Activated CD8-positive, alpha-beta memory T cell treated with anti-CD3 and anti-CD28 coated beads, Interleukin-2, amount 50 U/mL, for 4 hours (primary cell): ENCODE measurements around the gene FBXL3.
"Not testable (repeated sequence)": the region's sequence is repeated elsewhere in the genome, so short reads cannot be mapped to it uniquely, and the experiment has no call there.

Experiments
- DNase-seq: peaks from one replicate; pipeline ENCODE4 v3.0.0-alpha.2; 2020

FBXL3 gene

DNA sequence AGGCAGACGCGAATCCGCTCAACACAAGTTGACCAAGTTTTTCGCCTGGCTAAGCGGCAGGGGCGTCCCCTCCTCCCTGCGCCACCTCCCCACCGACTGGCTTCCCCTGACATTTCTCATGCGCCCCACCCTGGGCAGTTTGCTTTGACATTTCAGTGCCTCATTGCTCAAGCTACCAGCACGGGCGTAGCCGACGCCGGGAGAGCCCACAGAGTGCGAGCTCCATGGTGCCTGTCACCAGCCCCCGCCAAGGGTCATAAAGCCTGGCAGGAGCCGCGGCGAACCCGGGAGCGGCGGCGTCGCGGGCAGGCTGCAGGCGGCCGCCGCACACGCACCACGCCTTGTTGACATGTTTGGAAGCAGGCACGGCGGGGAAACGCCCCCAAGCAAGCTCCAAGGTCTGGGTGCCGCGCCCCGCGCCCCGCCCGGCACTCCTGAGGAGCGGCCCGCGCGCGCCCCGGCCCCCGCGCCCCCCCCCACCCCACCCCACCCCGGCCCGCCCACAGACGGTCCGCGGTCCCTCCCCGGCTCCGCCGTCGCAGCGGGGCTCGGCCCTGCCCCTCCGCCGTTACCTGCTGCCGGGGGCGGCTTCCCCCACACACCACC lies 601 bp downstream of the FBXL3 start:
- DNase-seq = peak; percentile 74

DNA sequence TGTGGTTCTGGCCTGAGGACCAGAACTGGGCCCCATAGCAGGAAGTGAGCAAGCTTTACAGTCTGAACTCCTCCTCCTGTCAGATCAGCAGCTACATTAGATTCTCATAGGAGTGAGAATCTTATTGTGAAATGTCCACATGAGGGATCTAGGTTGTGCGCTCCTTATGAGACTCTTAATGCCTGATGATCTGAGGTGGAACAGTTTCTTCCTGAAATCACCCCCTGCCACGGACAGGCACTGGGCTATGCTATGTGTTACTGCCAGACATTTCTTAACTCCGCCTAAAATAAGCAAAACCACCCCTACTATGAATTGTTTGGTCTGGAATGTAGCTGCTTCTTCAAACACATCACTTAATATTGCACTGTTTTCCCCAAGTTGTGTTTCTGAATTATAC lies 4.6 kb downstream of the FBXL3 start:
- no peak for DNase-seq

DNA sequence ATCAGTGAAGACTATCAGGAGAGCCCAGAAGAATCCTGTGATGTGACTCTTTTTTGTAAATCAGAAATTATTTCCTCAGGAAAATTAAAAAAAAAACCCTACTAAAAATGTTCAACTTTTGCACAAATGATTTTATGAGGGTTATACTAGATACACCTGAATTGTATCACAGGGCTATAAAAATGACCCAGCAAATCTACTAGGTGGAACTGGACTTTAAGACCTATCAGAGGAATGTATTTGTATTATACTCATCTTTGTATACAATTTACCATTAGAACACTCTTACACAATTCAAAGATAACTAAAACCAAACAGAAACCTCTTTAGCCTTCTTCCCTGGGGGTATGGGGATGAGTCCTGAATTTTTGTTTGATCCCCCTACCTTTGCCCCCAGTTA lies 7.2 kb downstream of the FBXL3 start:
- no peak for DNase-seq

DNA sequence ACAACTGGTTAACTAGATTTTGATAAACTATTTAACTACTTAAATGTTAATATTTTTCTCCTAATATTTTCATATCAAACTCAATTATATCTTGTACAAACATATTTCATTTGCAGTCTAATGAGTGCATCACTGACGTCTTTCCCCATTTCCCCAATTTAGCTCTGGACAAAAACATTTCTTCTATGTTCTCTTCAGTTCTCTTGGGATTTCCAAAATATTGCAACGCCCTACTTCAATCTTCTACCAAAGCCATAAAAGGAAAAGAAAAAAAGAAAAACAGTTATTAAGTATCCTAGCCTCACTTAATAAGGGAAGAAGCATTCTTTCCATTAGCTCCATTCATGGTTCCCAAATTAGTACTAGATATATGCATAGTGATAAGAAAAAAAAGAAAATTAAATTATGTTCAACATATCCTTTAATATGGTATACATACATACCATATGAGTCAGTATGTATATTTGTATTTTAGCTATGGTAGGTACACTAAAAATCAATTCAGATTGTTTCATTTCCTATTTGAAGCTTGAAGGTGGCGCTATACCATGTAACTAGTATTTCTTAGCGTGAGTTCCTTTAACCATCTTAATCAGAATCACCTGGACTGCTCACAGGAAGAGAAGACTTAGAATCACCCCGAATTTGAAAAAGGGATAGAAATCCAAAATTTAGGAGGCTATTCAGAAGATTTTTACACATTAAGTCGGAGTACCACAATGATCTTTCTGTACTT lies 9.9 kb downstream of the FBXL3 start:
- no peak for DNase-seq

DNA sequence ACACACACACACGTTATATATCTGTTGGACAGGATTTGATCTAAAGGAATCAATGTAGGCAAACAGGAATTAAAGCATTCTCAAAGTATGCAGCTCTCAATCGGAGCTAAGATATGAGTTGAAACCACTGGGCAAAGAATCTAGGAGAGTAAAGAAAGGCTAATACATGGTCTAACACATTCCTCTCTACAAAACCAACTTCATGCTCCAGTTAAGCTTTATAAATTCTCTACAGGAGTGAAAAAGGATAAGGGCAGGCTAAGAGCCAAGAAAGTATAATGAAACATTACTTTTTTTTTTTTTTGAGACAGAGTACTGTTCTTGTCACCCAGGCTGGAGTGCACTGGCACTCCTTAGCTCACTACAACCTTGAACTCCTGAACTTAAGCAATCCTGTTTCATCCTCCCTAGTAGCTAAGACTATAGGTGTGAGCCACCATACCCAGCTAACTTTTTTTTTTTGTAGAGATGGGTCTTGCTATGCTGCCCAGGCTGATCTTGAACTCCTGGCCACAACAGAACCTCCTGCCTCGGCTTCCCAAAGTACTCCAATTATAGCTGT lies 10.6 kb downstream of the FBXL3 start:
- DNase-seq = no peak

DNA sequence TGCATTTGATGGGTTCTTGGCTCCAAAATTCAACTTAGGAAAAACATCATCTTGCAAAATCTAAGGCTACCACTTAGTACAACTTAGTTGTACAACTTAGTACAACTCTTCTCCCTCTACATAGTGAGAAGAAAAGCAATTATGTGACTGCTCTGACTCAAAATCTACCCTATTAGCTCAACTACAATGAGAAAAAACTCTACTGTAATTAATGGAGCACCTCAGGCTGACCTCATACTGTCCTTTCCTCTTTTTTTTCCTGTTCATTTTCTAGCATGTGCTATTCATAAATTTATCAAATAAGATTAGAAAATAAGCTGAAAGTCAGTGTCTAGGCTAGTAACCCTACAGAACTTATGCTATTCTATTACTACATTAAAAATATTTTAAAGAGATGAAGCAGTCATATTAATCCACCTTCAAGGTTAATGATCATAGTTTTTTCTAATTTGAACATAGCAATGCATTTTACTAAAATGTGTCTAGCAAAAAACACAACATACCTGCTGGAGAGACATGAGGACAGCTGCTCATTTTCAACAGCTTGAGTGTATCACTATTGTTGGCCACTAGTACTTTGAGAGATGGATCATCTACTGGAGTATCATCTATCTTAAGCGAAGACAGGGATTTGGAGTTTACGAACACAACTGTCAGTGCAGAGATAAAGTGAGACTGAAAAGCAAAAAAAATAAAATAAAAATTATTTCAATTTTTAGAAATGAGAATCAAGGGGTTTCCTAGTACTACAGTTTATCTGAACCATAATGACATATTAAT lies 11.9 kb downstream of the FBXL3 start:
- no peak for DNase-seq

DNA sequence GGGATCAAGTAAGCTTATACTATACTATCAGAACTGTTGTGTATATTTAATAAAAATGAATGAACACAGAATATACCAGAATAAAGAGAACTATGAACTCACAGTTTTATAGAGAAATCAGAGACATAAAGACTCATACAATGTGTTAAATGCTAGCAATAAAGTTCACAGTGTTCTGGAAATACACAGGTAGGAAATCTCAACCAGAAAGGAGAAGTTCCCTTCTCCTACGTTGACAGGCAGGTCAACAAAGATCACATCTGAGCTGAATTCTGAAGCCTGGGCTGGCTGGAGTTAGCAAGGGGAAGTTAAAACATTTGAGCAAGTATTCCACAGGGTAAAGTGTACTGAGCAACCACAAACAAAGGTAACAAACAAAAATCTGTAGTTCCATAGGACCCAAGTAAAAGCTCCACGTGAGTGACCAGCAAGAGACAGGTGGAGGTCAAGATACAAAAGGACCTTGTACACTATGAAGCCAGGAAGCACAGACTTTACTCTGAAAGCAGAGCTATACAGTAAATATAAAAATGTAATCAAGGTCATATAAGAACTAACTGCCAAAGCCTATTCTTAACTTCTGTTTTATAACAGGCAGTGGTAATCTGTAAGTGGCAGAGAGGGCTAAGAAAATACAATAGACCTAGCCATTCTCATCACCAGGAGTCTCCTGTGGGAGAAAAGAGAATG lies 13.0 kb downstream of the FBXL3 start:
- no peak for DNase-seq

DNA sequence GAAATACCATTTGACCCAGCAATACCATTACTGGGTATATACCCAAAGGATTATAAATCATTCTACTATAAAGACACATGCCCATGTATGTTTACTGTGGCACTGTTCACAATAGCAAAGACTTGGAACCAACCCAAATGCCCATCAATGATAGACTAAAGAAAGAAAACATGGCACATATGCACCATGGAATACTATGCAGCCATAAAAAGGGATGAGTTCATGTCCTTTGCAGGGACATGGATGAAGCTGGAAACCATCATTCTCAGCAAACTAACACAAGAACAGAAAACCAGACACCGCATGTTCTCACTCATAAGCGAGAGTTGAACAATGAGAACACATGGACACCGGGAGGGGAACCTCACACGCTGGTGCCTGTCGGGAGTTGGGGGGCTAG lies 17.2 kb downstream of the FBXL3 start:
- DNase-seq = not testable (repeated sequence)

DNA sequence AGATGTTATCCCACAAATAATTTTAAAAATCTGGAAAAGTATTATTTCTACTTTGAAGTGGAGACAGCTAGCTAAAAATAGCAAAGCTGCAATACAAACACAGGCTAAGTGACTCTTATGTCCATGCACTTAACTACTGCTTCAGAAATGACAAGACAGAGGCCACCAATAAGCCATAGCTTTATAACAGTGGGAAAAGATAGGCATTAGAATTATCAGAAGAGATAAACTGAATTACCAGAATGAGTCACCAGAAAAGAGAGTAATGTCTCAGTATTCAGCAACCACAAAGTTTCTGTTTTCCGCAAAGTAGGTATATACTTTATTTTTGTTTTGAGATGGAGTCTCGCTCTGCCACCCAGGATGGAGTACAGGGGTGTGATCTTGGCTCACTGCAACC lies 17.9 kb downstream of the FBXL3 start:
- DNase-seq = no peak

DNA sequence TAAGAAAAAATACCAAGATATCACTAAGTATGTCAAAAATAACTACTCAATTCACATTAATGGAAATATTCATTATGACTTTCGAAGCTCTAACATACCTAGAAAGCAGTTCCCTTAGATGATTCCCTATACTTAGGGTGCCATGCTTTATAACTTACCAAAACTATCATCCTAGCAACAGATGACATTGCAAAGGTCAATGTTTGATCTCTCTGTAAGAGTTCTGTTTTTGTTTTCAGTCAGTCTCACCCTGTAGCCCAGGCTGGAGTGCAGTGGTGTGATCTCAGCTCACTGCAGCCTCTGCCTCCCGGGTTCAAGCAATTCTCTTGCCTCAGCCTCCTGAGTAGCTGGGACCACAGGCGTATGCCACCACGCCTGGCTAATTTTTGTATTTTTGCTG lies 18.6 kb downstream of the FBXL3 start:
- not testable (repeated sequence) for DNase-seq

DNA sequence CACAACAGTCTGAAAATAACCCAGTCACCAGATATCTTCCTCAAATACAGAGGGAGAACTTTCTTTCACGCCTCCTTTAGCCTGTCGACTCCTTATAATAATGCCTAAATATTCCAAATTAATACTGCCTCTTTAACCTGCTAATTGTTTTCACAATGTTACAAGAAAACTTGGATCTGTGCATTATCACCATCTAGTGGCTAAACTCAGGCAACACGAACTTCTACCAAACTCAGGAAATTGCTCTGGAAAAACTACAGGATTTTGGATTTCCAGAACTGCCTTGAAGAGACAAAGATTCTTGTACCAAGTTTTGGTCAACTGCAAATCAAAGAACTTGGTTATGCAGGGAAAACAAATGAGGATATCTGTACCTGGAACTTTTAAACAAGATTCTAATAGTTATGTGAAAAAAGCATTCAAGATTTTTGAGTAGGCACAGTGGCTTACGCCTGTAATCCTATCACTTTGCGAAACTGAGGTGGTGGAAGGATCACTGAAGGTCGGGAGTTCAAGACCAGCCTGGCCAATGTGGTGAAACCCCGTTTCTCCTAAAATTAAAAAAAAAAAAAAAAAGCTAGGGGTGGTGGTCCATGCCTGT lies 24.3 kb downstream of the FBXL3 start:
- no peak for DNase-seq

DNA sequence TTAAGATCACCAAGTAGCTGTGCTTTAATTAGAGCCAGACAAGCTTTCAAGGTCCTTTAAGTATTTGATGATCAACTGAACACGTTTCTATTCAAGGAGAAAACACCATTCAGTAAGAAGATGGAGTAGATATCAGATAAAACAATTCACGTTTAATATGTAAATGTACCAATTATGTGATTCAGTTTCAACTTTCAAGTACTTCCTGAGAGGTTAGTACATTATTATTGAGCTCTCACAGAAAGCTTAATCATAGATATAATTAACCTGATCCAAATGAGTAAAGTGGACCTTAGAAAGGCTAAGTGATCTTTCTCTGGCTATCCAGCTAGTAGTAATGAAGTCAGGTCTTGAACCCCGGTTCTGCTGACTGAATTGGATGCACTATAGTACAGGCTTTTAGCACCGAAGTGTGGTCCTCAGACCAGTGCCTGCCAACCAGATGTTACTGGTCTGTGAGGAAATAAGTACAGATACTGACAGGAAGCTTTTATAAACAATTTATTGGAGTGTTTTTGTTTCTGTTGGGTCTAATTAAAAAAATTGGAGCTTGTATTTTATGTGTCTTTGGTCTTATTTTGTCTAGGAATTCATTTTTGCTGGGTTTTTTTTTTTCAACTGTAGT lies 24.9 kb downstream of the FBXL3 start:
- no peak for DNase-seq

DNA sequence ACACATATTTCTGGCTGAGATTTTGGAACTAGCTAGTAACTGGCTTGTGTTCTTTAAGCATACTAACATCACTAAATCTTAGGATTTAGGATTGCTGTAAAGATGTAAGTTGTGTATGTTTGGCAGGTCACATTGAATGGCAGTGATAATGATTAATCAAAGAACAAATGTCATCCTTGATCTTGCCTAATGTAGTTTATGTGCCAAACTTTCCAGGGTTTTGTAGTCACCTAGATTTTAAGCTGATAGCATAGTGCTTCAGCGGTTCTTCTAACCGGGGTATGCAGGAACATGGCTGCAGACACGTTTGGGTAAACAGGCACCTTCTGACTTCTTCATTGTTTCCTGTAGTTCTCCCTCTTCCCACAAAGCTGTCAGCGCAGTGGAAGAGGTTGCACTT lies 25.4 kb downstream of the FBXL3 start:
- no peak for DNase-seq

DNA sequence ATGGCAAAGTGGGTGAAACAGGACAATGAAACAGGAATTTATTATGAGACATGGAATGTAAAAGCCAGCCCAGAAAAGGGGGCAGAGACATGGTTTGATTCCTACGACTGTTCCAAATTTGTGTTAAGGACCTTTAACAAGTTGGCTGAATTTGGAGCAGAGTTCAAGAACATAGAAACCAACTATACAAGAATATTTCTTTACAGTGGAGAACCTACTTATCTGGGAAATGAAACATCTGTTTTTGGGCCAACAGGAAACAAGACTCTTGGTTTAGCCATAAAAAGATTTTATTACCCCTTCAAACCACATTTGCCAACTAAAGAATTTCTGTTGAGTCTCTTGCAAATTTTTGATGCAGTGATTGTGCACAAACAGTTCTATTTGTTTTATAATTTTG lies 26.5 kb downstream of the FBXL3 start:
- no peak for DNase-seq

DNA sequence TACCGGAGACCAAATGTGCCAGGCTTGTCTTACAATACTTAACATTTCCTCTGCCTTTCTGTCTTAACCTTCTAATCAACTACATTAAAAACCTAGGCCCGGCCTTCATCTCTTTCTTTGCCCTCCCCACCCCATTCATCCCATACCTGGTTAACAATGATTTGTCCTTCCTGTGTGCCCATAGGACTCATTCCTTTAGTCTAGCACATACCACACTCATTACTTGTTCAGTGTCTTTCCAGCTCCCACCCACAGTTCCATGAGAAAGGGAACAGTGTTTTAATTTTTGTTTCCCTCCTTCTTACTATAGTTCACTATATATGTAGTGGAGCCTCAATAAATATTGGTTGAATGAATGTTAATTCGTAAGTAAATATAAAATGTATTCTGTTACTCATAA lies 32.7 kb downstream of the FBXL3 start:
- DNase-seq = no peak

DNA sequence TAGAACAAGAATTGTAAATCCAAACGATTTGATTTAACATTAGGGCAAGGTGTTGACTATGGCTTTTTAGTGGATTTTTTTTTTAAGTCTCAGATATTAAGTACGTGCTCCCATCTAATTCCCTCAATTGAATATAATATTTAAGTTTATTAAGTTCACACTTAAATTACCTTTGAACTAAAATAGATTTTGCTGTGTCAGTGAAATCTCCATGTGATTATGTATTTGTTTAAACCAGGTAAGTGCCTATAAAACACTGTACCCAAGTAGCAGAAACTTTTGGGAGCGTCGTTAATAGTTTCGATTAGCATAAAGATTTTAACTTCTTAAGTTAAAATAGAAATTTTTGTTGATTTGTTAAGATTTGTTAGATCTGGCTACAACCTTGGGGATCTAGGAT lies 33.5 kb downstream of the FBXL3 start:
- no peak for DNase-seq

DNA sequence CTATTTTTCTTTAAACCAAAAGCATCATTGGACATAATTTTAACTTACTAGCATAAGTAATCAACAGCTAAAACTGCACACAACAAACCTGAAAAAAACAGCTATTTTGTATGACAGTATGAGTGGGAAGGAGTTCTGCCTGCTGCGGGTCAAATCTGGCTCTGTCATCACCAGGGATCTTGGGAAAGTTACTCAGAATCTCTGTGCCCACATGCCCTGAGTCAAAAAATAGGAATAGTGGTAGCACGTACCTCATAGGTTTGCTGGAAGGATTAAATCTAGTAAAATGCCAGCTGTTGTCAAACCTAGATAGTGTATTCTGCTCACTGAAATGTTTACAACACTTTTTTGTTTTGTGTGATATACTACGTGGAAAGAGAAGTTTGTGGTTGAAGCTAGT lies 33.9 kb downstream of the FBXL3 start:
- DNase-seq = no peak

DNA sequence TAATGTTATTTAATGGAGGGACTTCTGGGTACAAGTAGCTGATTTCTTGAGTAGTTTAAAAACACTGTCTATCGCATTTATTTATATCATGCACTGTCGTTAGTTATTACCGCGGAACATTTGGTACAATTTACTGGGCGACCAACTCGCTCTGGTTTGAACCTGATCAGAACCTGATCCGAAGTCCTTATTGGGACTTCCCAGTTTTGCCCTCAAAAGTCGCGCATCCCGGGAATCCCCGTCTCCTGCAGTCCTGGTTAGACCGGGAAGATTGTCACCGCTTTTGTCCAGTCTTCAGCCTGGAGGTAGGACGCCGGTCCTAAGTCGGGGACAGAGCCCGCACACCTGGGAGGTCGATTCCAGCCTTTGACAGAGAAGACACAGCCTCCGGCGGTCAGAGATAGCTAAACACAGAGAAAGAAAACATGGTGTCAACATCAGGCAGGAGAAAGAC lies 34.4 kb downstream of the FBXL3 start:
- DNase-seq = peak; percentile 17

DNA sequence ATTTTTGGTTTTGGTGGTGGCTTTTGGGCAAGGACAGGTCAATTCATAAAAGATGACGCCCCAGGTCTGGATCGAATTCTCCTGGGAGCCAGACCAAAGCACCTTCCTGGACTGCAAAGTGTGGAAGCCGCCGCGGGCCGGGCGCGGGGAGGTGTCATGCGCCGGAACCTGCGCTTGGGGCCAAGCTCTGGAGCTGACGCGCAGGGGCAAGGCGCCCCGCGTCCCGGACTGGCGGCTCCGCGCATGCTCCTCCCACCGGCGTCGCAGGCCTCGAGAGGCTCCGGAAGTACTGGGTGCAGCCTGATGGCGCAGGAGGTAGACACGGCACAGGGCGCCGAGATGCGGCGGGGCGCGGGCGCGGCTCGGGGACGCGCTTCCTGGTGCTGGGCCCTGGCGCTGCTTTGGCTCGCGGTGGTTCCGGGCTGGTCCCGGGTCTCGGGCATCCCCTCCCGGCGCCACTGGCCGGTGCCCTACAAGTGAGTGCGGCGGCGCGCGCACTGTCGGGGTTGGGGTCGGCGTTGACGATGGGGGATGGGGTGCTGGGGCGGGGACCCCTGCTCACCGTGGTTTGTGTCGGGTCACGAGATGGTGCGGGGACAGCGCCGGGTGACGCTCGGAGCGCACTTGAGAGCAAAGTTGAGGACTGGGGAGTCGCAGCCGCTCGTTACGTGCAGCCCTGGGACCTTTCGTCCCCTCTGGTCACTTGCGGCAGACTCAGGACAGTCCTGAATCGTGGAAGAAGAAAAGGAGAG lies 35.0 kb downstream of the FBXL3 start, which contains the start of gene CLN5:
TSS of gene CLN5 (plus strand) at position 286 of the 752 bp plus-strand sequence. CDS start at position 304, 18 bp downstream.
- peak; percentile 93 for DNase-seq

DNA sequence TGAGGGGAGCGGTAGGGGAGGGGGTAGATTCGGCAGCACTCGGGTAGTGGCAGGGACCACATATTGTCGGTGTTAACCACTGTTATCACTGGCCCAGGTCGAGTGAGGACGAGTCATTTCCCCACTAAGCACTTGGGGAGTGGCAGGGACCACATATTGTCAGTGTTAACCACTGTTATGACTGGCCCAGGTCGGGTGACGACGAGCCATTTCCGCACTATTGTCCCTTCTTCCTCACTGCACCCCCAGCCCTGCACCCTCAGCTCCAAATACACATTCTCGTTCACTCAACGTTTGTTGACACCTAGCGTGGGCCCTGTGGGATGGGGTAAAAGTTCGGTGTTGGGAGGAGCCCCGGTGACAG lies 35.5 kb downstream of the FBXL3 start:
- peak; percentile 69 for DNase-seq

DNA sequence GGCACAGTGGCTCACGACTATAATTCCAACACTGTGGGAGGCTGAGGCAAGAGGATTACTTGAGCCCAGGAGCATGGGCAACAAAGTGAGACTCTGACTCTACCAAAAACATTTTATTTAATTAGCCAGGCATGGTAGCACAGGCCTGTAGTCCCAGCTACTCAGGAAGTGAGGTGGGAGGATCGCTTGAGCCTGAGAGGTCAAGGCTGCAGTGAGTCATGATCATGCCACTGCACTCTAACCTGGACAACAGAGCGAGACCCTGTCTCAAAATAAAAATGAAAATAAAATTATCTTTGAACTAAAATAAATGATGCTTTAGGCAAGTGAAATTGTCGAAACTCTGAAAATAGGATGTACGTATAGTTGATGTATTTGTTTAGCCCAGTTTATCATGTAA lies 43.3 kb downstream of the FBXL3 start:
- no peak for DNase-seq
